Upper lobe of right lung (tissue), 1 donor: Measurements from ENCODE around the gene ITIH1. TPM values are rescaled to one million over a fixed set of nuclear protein-coding genes. Genes with fewer than 3 reads are reported as not detected.

Experiments
- ATAC-seq: fragments of 200-7000 bp; cut with Tn5 transposase; one replicate; pipeline ENCODE4 v1.9.1; 2020; ENCODE audit warnings: mild to moderate bottlenecking, moderate library complexity
- DNase-seq: peaks from one replicate; pipeline ENCODE4 v3.0.0-alpha.2; 2020
- H3K27ac ChIP-seq: fragments of 200-600 bp; one replicate; pipeline ENCODE4 v1.8.0; 2022
- H3K27me3 ChIP-seq: fragments of 200-600 bp; one replicate; pipeline ENCODE4 v1.8.0; 2022; ENCODE audit warnings: mild to moderate bottlenecking
- H3K36me3 ChIP-seq: fragments of 200-600 bp; one replicate; pipeline ENCODE4 v1.8.0; 2022
- H3K4me1 ChIP-seq: fragments of 200-600 bp; one replicate; pipeline ENCODE4 v1.8.0; 2022
- H3K4me3 ChIP-seq: fragments of 200-600 bp; one replicate; pipeline ENCODE4 v1.8.0; 2022; ENCODE audit warnings: mild to moderate bottlenecking
- H3K9me3 ChIP-seq: fragments of 200-600 bp; one replicate; pipeline ENCODE4 v1.8.0; 2022
- intact Hi-C: fragments of 100-400 bp; cut with DNase I; formaldehyde crosslinking; loops from one replicate; pipeline ENCODE4 v1.11.0; 2022
- total RNA-seq: library from RNA; stranded (reverse); fragmentation: NEBNext Ultra II Directional; extraction: Animal tissue kit (Norgen Biotek cat#: 25700); gene quantifications from one replicate; pipeline ENCODE4 v1.2.1, GENCODE V29; 2021
- TF ChIP-seq, protein P1 (sequence below): fragments of 200-600 bp; IDR thresholded peaks from one replicate; pipeline ENCODE4 v1.8.0; 2022; ENCODE audit warnings: antibody characterized with exemption
- donor health status: DM: no; HTN: yes; CAD: no; lungs with severe emphysema.

Gene ITIH1
- total RNA-seq, 1 donor from 2014 or later: not detected

DNA sequence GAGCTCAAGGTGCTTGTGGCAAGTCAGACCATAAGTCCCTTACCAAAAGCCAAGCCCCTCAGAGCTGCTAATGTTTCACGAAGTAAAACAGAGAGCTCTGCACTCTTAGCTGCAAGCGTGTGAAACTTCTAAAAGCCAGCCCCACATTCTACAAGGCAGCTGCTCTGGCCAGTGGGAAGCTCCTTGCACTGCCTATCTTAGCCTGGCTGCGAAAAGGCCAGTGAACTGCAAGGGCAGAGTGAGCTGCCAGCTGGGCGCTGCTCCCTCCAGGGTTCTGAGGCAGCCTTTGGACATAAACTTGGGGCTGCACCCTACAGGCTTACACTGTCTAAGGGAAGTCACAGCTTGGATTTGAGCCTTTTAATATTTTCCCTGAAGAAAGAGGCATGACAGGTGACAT, 59.6 kb downstream of the ITIH1 start:
- ATAC-seq (no peak), DNase-seq (no peak)
- Histone ChIP-seq H3K9me3 (no peaks in the 10 kb centered on the region), H3K27me3 (no peaks in the 10 kb centered on the region), H3K27ac (no peak overlapping the region), H3K4me1 (peaks cover 10% of the 10 kb centered on the region), H3K4me3 (no peak overlapping the region), H3K36me3 (peaks cover 30% of the 10 kb centered on the region)
- intact Hi-C loops: no loop called here
- TF ChIP-seq, protein P1, sequence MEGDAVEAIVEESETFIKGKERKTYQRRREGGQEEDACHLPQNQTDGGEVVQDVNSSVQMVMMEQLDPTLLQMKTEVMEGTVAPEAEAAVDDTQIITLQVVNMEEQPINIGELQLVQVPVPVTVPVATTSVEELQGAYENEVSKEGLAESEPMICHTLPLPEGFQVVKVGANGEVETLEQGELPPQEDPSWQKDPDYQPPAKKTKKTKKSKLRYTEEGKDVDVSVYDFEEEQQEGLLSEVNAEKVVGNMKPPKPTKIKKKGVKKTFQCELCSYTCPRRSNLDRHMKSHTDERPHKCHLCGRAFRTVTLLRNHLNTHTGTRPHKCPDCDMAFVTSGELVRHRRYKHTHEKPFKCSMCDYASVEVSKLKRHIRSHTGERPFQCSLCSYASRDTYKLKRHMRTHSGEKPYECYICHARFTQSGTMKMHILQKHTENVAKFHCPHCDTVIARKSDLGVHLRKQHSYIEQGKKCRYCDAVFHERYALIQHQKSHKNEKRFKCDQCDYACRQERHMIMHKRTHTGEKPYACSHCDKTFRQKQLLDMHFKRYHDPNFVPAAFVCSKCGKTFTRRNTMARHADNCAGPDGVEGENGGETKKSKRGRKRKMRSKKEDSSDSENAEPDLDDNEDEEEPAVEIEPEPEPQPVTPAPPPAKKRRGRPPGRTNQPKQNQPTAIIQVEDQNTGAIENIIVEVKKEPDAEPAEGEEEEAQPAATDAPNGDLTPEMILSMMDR: no peak

DNA sequence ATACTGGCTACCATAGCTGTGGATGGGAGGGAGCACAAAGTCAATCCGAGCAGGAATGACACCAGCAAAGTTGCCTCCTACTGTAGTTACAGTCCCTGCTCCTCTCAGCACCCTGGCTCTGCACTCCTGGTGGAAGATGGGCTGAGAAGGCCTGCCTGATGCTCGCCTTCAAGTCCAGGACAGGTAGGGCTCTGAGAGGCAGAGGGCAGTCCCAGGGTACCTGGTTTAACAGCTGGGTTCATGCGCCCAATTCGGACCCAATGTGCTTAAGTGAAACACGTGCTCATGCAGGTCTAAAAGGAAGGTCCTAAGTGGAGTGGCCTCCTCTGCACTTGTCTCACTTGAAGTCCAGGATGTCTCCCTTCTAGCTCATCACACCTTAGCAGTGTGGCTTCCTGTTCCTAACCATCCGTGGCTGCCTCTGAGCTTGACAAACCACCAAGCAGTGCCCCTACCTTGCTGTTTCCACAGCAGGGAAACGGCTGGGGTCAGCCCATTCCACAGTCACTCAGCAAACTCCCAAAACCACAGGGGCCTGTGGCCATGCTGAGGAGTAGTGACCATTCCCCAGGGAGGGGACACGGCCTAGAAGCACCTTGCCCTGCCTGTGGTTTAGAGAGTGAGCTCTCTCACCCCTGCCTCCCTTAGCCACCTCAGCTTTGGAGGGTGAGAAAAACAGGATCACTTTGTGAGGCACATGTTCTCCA, 61.3 kb downstream of the ITIH1 start:
- no peak for DNase-seq
- Histone ChIP-seq H3K9me3 (no peaks in the 10 kb centered on the region), H3K4me1 (peaks cover 19% of the 10 kb centered on the region), H3K27ac (no peak overlapping the region), H3K4me3 (no peak overlapping the region), H3K27me3 (no peaks in the 10 kb centered on the region), H3K36me3 (peaks cover 33% of the 10 kb centered on the region)
- ATAC-seq: no peak
- intact Hi-C loops: no loop called here
- TF ChIP-seq, protein P1: no peak

DNA sequence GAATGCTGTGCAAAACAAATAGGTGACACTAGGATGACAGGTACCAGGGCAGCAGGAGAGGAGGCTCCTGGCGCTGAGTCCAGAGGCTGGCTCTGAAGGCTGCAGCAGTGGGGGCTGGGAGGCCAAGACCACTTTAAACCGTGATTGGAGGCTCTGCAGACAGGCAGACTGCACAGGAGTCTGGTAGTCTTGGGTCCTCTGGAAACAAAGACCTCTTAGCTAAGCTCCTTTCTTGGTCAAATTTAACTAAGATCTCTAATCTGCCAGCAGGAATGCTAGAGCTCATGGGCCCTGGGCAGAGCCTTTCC, 61.8 kb downstream of the ITIH1 start:
- Histone ChIP-seq H3K4me1 (peaks cover 24% of the 10 kb centered on the region), H3K9me3 (no peaks in the 10 kb centered on the region), H3K27ac (no peak overlapping the region), H3K36me3 (peaks cover 33% of the 10 kb centered on the region), H3K27me3 (no peaks in the 10 kb centered on the region), H3K4me3 (no peak overlapping the region)
- intact Hi-C loops: no loop called here
- TF ChIP-seq, protein P1: no peak
- no peak for ATAC-seq
- no peak for DNase-seq

DNA sequence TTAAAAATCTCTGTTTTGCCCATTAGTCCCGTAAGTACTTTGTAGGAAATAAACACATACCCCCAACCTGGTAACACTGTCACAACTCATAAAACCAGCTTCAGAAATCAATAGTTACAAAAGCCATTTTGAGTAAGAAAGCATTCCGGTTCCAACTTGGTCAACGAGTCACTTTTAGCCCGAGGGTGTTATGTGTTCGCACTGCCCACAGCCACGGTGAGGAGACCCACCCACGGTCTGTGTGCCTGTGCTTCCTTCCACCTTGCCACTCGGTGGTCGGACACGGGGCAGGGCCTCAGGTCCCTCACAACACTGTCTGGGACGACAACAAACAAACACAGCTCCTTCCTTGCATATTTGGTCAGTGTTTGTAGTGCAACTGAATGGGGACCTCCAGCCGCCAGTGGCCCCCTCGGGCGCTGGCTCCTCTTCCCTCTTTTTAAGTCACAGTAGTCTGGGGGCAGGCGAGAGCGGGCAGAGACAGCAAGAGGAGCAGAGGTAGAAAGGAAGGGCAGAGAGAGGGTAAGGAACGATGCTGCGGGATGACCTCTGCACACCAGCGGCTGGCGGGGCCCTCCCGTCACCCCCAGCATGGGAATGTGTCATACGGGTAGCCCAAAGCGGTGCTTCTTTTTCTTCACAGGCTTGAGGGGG, 62.6 kb downstream of the ITIH1 start:
- ATAC-seq (no peak), DNase-seq (no peak)
- no peak overlapping the region for H3K27ac ChIP-seq
- TF ChIP-seq, protein P1: no peak
- intact Hi-C loops: no loop called here
- no peak overlapping the region for H3K4me3 ChIP-seq
- peaks cover 33% of the 10 kb centered on the region for H3K36me3 ChIP-seq
- no peaks in the 10 kb centered on the region for H3K9me3 ChIP-seq
- H3K27me3 ChIP-seq: no peaks in the 10 kb centered on the region
- peaks cover 32% of the 10 kb centered on the region for H3K4me1 ChIP-seq

DNA sequence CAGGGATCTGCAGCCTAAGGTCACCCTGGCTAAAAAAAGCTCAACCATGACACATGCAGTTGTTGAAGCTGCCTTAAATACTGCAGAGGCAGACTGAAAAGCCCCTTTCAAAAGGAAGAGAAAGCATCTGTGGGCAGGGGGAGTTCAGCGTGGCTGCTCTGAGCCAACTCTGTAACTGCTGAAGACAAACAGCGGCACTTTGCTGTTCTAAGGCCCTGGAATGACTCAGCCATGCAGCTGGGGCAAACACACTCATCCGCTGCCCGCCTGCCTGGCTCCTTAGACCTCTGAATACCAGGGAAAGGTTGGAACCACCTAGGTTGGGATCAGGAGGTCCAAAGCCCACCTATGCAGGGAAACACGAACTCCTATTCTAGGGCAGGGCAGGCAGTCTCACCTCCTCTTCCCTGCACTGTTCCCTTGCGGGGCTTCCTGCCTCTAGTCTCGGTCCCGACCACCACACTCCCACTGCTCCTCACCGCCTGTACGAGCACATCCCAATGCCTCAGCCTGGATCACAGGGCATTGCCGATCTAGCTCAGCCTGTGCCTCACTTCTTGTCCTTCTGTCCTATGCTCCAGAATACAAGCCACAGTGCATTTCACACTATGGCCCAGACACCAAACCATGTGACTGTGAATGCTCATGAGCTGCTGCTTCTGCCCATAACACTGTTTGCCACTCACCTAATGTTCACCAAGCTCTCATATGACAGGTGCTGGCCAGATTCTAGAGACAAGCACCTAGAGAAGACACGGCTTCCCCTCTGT, 64.0 kb downstream of the ITIH1 start:
- intact Hi-C loops: no loop called here
- H3K4me1 ChIP-seq: peaks cover 33% of the 10 kb centered on the region
- peaks cover 27% of the 10 kb centered on the region for H3K36me3 ChIP-seq
- H3K27ac ChIP-seq: no peak overlapping the region
- TF ChIP-seq, protein P1: no peak
- no peaks in the 10 kb centered on the region for H3K27me3 ChIP-seq
- no peak for ATAC-seq
- no peak overlapping the region for H3K4me3 ChIP-seq
- H3K9me3 ChIP-seq: no peaks in the 10 kb centered on the region
- no peak for DNase-seq

Other genes starting within 250 kb of the ITIH1 start
- 39.7 TPM for gene NT5DC2, start 243.7 kb upstream of the ITIH1 start, total RNA-seq
- 16.6 TPM for gene UQCC5, start 241.0 kb upstream of the ITIH1 start, total RNA-seq
- gene PBRM1, start 91.7 kb upstream of the ITIH1 start, total RNA-seq: 67.1 TPM
- 50.6 TPM for gene GNL3, start 91.6 kb upstream of the ITIH1 start, total RNA-seq
- 44.9 TPM for gene GLT8D1, start 71.8 kb upstream of the ITIH1 start, total RNA-seq
- 76.0 TPM for gene SPCS1, start 71.5 kb upstream of the ITIH1 start, total RNA-seq
- 27.2 TPM for gene NEK4, start 6.7 kb upstream of the ITIH1 start, total RNA-seq
- gene ITIH3, start 17.2 kb downstream of the ITIH1 start, total RNA-seq: 9.5 TPM
- 26.9 TPM for gene ITIH4, start 53.1 kb downstream of the ITIH1 start, total RNA-seq
- gene MUSTN1, start 57.4 kb downstream of the ITIH1 start, total RNA-seq: 5.4 TPM
- gene STIMATE, start 119.9 kb downstream of the ITIH1 start, total RNA-seq: 34.7 TPM